H1 (cell line): ENCODE results near the gene MUC5B. TPM values are rescaled to one million over a fixed set of nuclear protein-coding genes. Genes with fewer than 3 reads are reported as not detected.
A peak's percentile ranks its signal among the peaks of the same experiment; 100 is the strongest.

Experiments
- CTCF ChIA-PET: fragments of 300-600 bp; sonication (Branson Sonifier 250); formaldehyde crosslinking; loops from one replicate; lab custom pipeline; 2021; ENCODE audit not compliant: partially characterized antibody; lab: Charles Lee
- POLR2A ChIA-PET: fragments of 300-600 bp; sonication (Branson Sonifier 250); formaldehyde crosslinking; loops from one replicate; lab custom pipeline; 2021; ENCODE audit warnings: inconsistent platforms; ENCODE audit not compliant: partially characterized antibody; lab: Charles Lee
- DNase-seq, 2 experiments: peaks; one replicate each; pipeline versions ENCODE4 v3.0.0 to v3.0.0-alpha.2; 2010 to 2022; ENCODE audit warnings: low spot score in 2 of 2, low read depth in 1 of 2, mixed read lengths in 1 of 2
- FAIRE-seq: peaks from 2 replicates; lab custom pipeline; 2011; peaks lifted over from hg19 to GRCh38; lab: Jason Lieb, UNC
- H2AFZ ChIP-seq: 2 replicates; pipeline ENCODE4 v1.8.1; 2012; ENCODE audit warnings: low read length, inconsistent platforms
- H2AK5ac ChIP-seq: 2 replicates; pipeline ENCODE4 v1.6.1; 2013; ENCODE audit warnings: low read depth, low read length
- H2BK120ac ChIP-seq: replicated peaks from 2 replicates; pipeline ENCODE3; 2013; ENCODE audit warnings: low read depth, low read length, inconsistent platforms
- H2BK12ac ChIP-seq: 2 replicates; pipeline ENCODE4 v1.6.1; 2013; ENCODE audit warnings: low read depth, low read length
- H2BK15ac ChIP-seq: 2 replicates; pipeline ENCODE4 v1.6.1; 2013; ENCODE audit warnings: low read length
- H2BK20ac ChIP-seq: 2 replicates; pipeline ENCODE4 v1.6.1; 2013; ENCODE audit warnings: low read length
- H2BK5ac ChIP-seq: 2 replicates; pipeline ENCODE4 v1.6.1; 2013; ENCODE audit warnings: low read depth, low read length
- H3K14ac ChIP-seq: 2 replicates; pipeline ENCODE4 v1.6.1; 2013; ENCODE audit warnings: inconsistent platforms; ENCODE audit not compliant: insufficient read length
- H3K18ac ChIP-seq: 2 replicates; pipeline ENCODE4 v1.6.1; 2013; ENCODE audit warnings: low read length; ENCODE audit errors: extremely low read depth
- H3K23ac ChIP-seq: 2 replicates; pipeline ENCODE4 v1.6.1; 2013; ENCODE audit warnings: inconsistent platforms; ENCODE audit not compliant: insufficient read length
- H3K23me2 ChIP-seq: 2 replicates; pipeline ENCODE4 v1.6.1; 2013; ENCODE audit warnings: low read depth, low read length
- H3K27ac ChIP-seq: 2 replicates; pipeline ENCODE4 v1.6.1; 2011; ENCODE audit warnings: low read depth, low read length, inconsistent platforms
- H3K27me3 ChIP-seq, 4 experiments: replicated peaks in 1 of 4; 1 replicate in 1 of 4; 2 replicates in 3 of 4; pipeline versions ENCODE4 v1.6.1 to v1.8.1; 2011 to 2013; ENCODE audit warnings: low read length in 3 of 4, mild to moderate bottlenecking in 3 of 4, inconsistent platforms in 2 of 4, mixed read lengths in 2 of 4, moderate library complexity in 1 of 4; ENCODE audit not compliant: control insufficient read depth in 3 of 4, insufficient read depth in 3 of 4; ENCODE audit errors: extremely low read depth in 1 of 4
- H3K36me3 ChIP-seq, 4 experiments: 2 replicates each; pipeline versions ENCODE4 v1.6.1 to v1.8.1; 2011 to 2013; ENCODE audit warnings: mild to moderate bottlenecking in 4 of 4, low read length in 3 of 4, moderate library complexity in 2 of 4, control low read depth in 1 of 4, inconsistent platforms in 1 of 4; ENCODE audit not compliant: insufficient read depth in 4 of 4, control insufficient read depth in 2 of 4
- H3K4ac ChIP-seq: replicated peaks from 2 replicates; pipeline ENCODE3; 2013; ENCODE audit warnings: low read length, low read depth, mixed read lengths, inconsistent platforms; ENCODE audit not compliant: insufficient read length
- H3K4me1 ChIP-seq, 4 experiments: replicated peaks in 1 of 4; 1 replicate in 1 of 4; 2 replicates in 3 of 4; pipeline versions ENCODE4 v1.6.1 to v1.8.1; 2011 to 2013; ENCODE audit warnings: low read length in 3 of 4, inconsistent platforms in 2 of 4, mixed read lengths in 1 of 4; ENCODE audit not compliant: insufficient read depth in 4 of 4, control insufficient read depth in 3 of 4
- H3K4me2 ChIP-seq, 2 experiments: 2 replicates each; pipeline versions ENCODE4 v1.6.1 to v1.8.1; 2011 to 2013; ENCODE audit warnings: low read depth in 2 of 2, low read length in 2 of 2, control low read depth in 1 of 2, inconsistent platforms in 1 of 2, mild to moderate bottlenecking in 1 of 2; ENCODE audit not compliant: insufficient read depth in 1 of 2
- H3K4me3 ChIP-seq, 4 experiments: fragments of 200-600, 300-600 bp in 1 of 4; sonication (generic), shearing (Covaris generic), sonication (Bioruptor Twin) in 1 of 4; 2 replicates each; pipeline versions ENCODE4 v1.5.1 to v1.8.1; 2011 to 2016; ENCODE audit warnings: low read length in 4 of 4, low read depth in 3 of 4, control low read depth in 2 of 4, inconsistent platforms in 2 of 4, mild to moderate bottlenecking in 2 of 4, mixed read lengths in 1 of 4, moderate library complexity in 1 of 4; ENCODE audit not compliant: insufficient read depth in 2 of 4; ENCODE audit errors: extremely low read depth in 1 of 4
- H3K56ac ChIP-seq: replicated peaks from 2 replicates; pipeline ENCODE3; 2013; ENCODE audit warnings: low read depth, mild to moderate bottlenecking, mixed read lengths, low read length, inconsistent platforms; ENCODE audit not compliant: insufficient read length
- H3K79me1 ChIP-seq: 2 replicates; pipeline ENCODE4 v1.6.1; 2013; ENCODE audit warnings: low read depth, low read length, control low read depth
- H3K79me2 ChIP-seq, 2 experiments: 2 replicates each; pipeline versions ENCODE4 v1.6.1 to v1.8.1; 2012 to 2013; ENCODE audit warnings: low read length in 2 of 2, mild to moderate bottlenecking in 2 of 2, inconsistent platforms in 1 of 2; ENCODE audit not compliant: insufficient read depth in 2 of 2, control insufficient read depth in 1 of 2
- H3K9ac ChIP-seq, 4 experiments: replicated peaks in 1 of 4; 1 replicate in 1 of 4; 2 replicates in 3 of 4; pipeline versions ENCODE4 v1.6.1 to v1.8.1; 2011 to 2013; ENCODE audit warnings: low read depth in 3 of 4, low read length in 3 of 4, control low read depth in 2 of 4, mild to moderate bottlenecking in 2 of 4, moderate library complexity in 2 of 4, inconsistent platforms in 1 of 4; ENCODE audit errors: extremely low read depth in 1 of 4
- H3K9me3 ChIP-seq, 2 experiments: 2 replicates each; pipeline versions ENCODE4 v1.6.1 to v1.8.1; 2012 to 2013; ENCODE audit warnings: mild to moderate bottlenecking in 2 of 2, moderate library complexity in 2 of 2, control low read depth in 1 of 2, inconsistent platforms in 1 of 2, low read depth in 1 of 2, low read length in 1 of 2, mixed read lengths in 1 of 2; ENCODE audit not compliant: insufficient read depth in 2 of 2
- H4K20me1 ChIP-seq, 2 experiments: replicated peaks in 1 of 2; 2 replicates each; pipeline versions ENCODE3 to v1.8.1; 2011 to 2013; ENCODE audit warnings: inconsistent platforms in 2 of 2, low read length in 2 of 2, mild to moderate bottlenecking in 1 of 2; ENCODE audit not compliant: insufficient read depth in 2 of 2, control insufficient read depth in 1 of 2
- H4K5ac ChIP-seq: 2 replicates; pipeline ENCODE4 v1.6.1; 2013; ENCODE audit warnings: low read length, low read depth, mixed read lengths, inconsistent platforms; ENCODE audit not compliant: insufficient read length
- H4K8ac ChIP-seq: 2 replicates; pipeline ENCODE4 v1.8.0; 2013; ENCODE audit warnings: mild to moderate bottlenecking, moderate library complexity, low read length, inconsistent platforms; ENCODE audit not compliant: insufficient read depth; ENCODE audit errors: extremely low read depth
- H4K91ac ChIP-seq: replicated peaks from 2 replicates; pipeline ENCODE3; 2013; ENCODE audit warnings: low read length, mixed read lengths, inconsistent platforms; ENCODE audit not compliant: insufficient read length
- BRCA1 ChIP-seq: IDR thresholded peaks from 2 replicates; pipeline ENCODE4 v1.6.1; 2012; ENCODE audit warnings: low read depth, low read length, improper control_type of control experiment
- KDM1A ChIP-seq: fragments of 200-600, 300-600 bp; sonication (generic); IDR thresholded peaks from 2 replicates; pipeline ENCODE4 v1.7.1; 2016; ENCODE audit warnings: mild to moderate bottlenecking, low read length, borderline replicate concordance
- RXRA ChIP-seq: IDR thresholded peaks from 2 replicates; pipeline ENCODE4 v1.6.1; 2011; ENCODE audit warnings: low read depth, mild to moderate bottlenecking, low read length, moderate library complexity; ENCODE audit not compliant: insufficient read depth
- TCF12 ChIP-seq: IDR thresholded peaks from 2 replicates; pipeline ENCODE4 v1.6.1; 2011; ENCODE audit warnings: low read depth, mild to moderate bottlenecking, low read length
- WGBS, 2 experiments: shearing (Covaris generic) in 1 of 2; methylation state at CpG; one replicate each; pipeline versions ENCODE4 v1.1.6 to v1.1.7; 2013 to 2015; ENCODE audit warnings: low lambda C conversion rate in 2 of 2, mixed read lengths in 2 of 2, inconsistent platforms in 1 of 2, low coverage in 1 of 2, missing lambda C conversion rate in 1 of 2; ENCODE audit not compliant: insufficient replicate concordance in 2 of 2, insufficient coverage in 1 of 2, insufficient read length in 1 of 2; ENCODE audit errors: extremely low coverage in 1 of 2, missing lambda C conversion rate in 1 of 2; 5-methylcytosine and 5-hydroxymethylcytosine counted together
- polyA plus RNA-seq, 7 experiments: library from polyadenylated mRNA; depleted of rRNA in 3 of 7; stranded (reverse) in 5 of 7; unstranded in 2 of 7; fragments of >200 nt in 5 of 7; fragments of 200-250 nt in 2 of 7; gene quantifications; 1 replicate in 5 of 7; 2 replicates in 1 of 7; 4 replicates in 1 of 7; pipeline versions ENCODE4 v1.2.1 to v1.2.3, GENCODE V29; 2011 to 2013; ENCODE audit warnings: missing spikeins in 2 of 7, mixed read lengths in 2 of 7
- total RNA-seq: library from RNA; stranded (reverse); fragmentation: NEBNext Ultra II Directional; extraction: Animal tissue kit (Norgen Biotek cat#: 25700); gene quantifications from 2 replicates; pipeline ENCODE4 v1.2.1, GENCODE V29; 2021
- TF ChIP-seq, protein P1 (sequence below): IDR thresholded peaks from 2 replicates; pipeline ENCODE4 v1.6.1; 2011; ENCODE audit warnings: low read depth, mild to moderate bottlenecking, low read length; ENCODE audit not compliant: insufficient read depth

Gene MUC5B
- total and polyA plus RNA-seq, 2 of the 8 experiments (the other 6 are each of a cell fraction or from before 2014, with no cell fraction given) = 0.02 to 0.03 TPM

GRCh38 chr11:1218256-1218787 is 4.5 kb upstream of the MUC5B start:
- Histone ChIP-seq H4K20me1 (no peaks in the 10 kb centered on the region), H4K5ac (no peak overlapping the region), H4K8ac (no peak overlapping the region), H2BK20ac (no peak overlapping the region), H3K4me1 (no peaks in the 10 kb centered on the region), H3K9me3 (peaks cover 0 to 3% of the 10 kb centered on the region in 2 experiments; a peak in 1 of 4 replicates), H3K79me1 (no peaks in the 10 kb centered on the region), H3K4me2 (no peak overlapping the region), H2BK12ac (no peak overlapping the region), H2BK120ac (no peak overlapping the region), H3K36me3 (no peaks in the 10 kb centered on the region), H4K91ac (no peak overlapping the region), H3K14ac (no peak overlapping the region), H3K79me2 (no peaks in the 10 kb centered on the region), H3K4ac (no peak overlapping the region), H2BK15ac (no peak overlapping the region), H3K27ac (no peak overlapping the region), H3K18ac (no peak overlapping the region), H3K4me3 (no peak overlapping the region), H2BK5ac (no peak overlapping the region), H3K23me2 (no peaks in the 10 kb centered on the region), H3K27me3 (no peaks in the 10 kb centered on the region; a peak in 1 of 7 replicates), H3K56ac (no peak overlapping the region), H2AFZ (no peak overlapping the region), H3K23ac (no peak overlapping the region), H2AK5ac (no peak overlapping the region), H3K9ac (no peak overlapping the region)
- TF ChIP-seq KDM1A = no peak
- no peak for TF ChIP-seq BRCA1
- TF ChIP-seq TCF12 = no peak
- no peak for TF ChIP-seq RXRA
- TF ChIP-seq, protein P1, sequence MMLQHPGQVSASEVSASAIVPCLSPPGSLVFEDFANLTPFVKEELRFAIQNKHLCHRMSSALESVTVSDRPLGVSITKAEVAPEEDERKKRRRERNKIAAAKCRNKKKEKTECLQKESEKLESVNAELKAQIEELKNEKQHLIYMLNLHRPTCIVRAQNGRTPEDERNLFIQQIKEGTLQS = no peak
- 73% methylated on average over 12 of the region's 15 CpGs; no CpG with 5 or more reads in 1 of the 2 experiments for WGBS, 2 experiments
- DNase-seq (peak in 1 of 2 experiments; percentile 30), FAIRE-seq (no peak)
- POLR2A ChIA-PET = no interaction called here
- CTCF ChIA-PET = no interaction called here
